Lung (tissue), 12 donors: Measurements from ENCODE around the gene CCDC34. TPM values are rescaled to one million over a fixed set of nuclear protein-coding genes. Genes with fewer than 3 reads are reported as not detected.
"Not testable (repeated sequence)": the region's sequence is repeated elsewhere in the genome, so short reads cannot be mapped to it uniquely, and the experiment has no call there.

Experiments
- ATAC-seq: fragments of 200-7000 bp; cut with Tn5 transposase; one replicate; pipeline ENCODE4 v1.9.1; 2020; ENCODE audit warnings: moderate number of reproducible peaks; ENCODE audit not compliant: insufficient read depth, low FRiP score
- DNase-seq, 3 donors: peaks; one replicate each; pipeline ENCODE4 v3.0.0-alpha.2; 2013 to 2017
- H3K27ac ChIP-seq, 2 donors: one replicate each; pipeline ENCODE4 v1.5.1; 2013; ENCODE audit warnings: mild to moderate bottlenecking in 2 of 2, moderate library complexity in 2 of 2, control low read depth in 1 of 2, inconsistent platforms in 1 of 2, low read depth in 1 of 2, low read length in 1 of 2
- H3K27me3 ChIP-seq, 3 donors: one replicate each; pipeline ENCODE4 v1.5.1; 2013; ENCODE audit warnings: low read length in 2 of 3; ENCODE audit not compliant: control insufficient read depth in 3 of 3, insufficient read depth in 3 of 3
- H3K36me3 ChIP-seq, 4 donors: one replicate each; pipeline ENCODE4 v1.5.1; 2013; ENCODE audit warnings: low read length in 4 of 4, mild to moderate bottlenecking in 1 of 4, moderate library complexity in 1 of 4; ENCODE audit not compliant: control insufficient read depth in 4 of 4, insufficient read depth in 4 of 4
- H3K4me1 ChIP-seq, 5 donors: one replicate each; pipeline ENCODE4 v1.5.1; 2013; ENCODE audit warnings: low read length in 5 of 5, mild to moderate bottlenecking in 2 of 5, moderate library complexity in 1 of 5; ENCODE audit not compliant: control insufficient read depth in 5 of 5, insufficient read depth in 5 of 5
- H3K4me3 ChIP-seq: one replicate; pipeline ENCODE4 v1.5.1; 2013; ENCODE audit warnings: mild to moderate bottlenecking, control low read depth, moderate library complexity
- H3K9ac ChIP-seq, 2 donors: one replicate each; pipeline ENCODE4 v1.5.1; 2013; ENCODE audit warnings: low read length in 2 of 2, control low read depth in 1 of 2; ENCODE audit not compliant: insufficient read depth in 1 of 2
- H3K9me3 ChIP-seq, 4 donors: one replicate each; pipeline ENCODE4 v1.5.1; 2013; ENCODE audit warnings: low read length in 3 of 4, mild to moderate bottlenecking in 1 of 4, moderate library complexity in 1 of 4; ENCODE audit not compliant: control insufficient read depth in 4 of 4, insufficient read depth in 3 of 4
- WGBS, 2 donors: extraction: QIAGEN DNeasy Blood & Tissue Kit; methylation state at CpG; one replicate each; pipeline ENCODE4 v1.1.7; 2013; 5-methylcytosine and 5-hydroxymethylcytosine counted together
- polyA plus RNA-seq, 2 donors: library from polyadenylated mRNA; stranded (reverse); fragments of 200-250 nt; gene quantifications; one replicate each; pipeline ENCODE4 v1.2.1, GENCODE V29; 2013
- total RNA-seq, 2 donors: library from RNA; depleted of rRNA in 1 of 2; stranded (reverse); fragments of >200 nt in 1 of 2; gene quantifications; one replicate each; pipeline ENCODE4 v1.2.1, GENCODE V29; 2014 to 2021
- TF ChIP-seq, protein P1 (sequence below): IDR thresholded peaks from 2 replicates; pipeline ENCODE4 v1.5.1; 2012; ENCODE audit warnings: mild to moderate bottlenecking; ENCODE audit errors: control extremely low read depth, extremely low read depth
- donor health status: control.
- donor health status: control.
- donor health status: Bipolar disorder and iron deficiency.
- donor health status: healthy.
- donor health status: DM: yes; HTN: yes; CAD: no.

Gene CCDC34
- total and polyA plus RNA-seq, 4 donors, result 2.3 to 4.0 (median 3.5) TPM

DNA sequence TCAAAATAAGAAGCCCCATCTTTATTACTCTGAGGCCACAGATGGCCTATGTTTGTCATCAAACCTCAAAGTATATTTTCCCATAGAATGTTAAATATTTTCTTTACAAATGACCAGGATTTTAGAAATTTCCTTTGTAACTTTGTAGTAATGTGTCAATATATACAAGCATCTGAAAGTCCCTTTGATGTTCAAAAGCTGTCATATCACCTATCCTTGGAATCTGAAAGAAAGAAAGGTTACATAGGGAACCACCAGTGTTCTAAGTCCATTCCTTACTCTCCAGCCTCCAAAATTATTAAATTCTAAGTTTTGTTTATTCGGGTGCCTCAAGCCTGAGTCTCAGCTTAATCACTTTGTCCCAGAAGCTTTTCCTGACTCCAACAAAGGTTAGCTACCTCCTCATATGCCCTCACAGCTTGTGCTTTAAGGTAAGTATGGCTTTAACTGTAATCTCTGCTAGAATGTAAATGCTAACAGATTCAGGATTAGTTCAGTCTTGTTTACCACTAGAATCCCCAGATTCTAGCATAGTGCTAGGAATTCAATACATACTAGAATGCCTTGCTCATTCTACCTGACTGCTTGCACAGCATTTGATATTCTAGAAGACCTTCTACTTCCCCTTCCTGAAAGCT lies 32.3 kb downstream of the CCDC34 start:
- ATAC-seq (no peak), DNase-seq (no peak)
- Histone ChIP-seq H3K4me1 (peaks cover 0 to 22% (median 0%) of the 10 kb centered on the region in 5 donors), H3K27me3 (no peaks in the 10 kb centered on the region), H3K27ac (no peak overlapping the region), H3K4me3 (no peak overlapping the region), H3K9me3 (no peaks in the 10 kb centered on the region), H3K9ac (no peak overlapping the region), H3K36me3 (peaks cover 0 to 2% (median 0%) of the 10 kb centered on the region in 4 donors)
- TF ChIP-seq, protein P1, sequence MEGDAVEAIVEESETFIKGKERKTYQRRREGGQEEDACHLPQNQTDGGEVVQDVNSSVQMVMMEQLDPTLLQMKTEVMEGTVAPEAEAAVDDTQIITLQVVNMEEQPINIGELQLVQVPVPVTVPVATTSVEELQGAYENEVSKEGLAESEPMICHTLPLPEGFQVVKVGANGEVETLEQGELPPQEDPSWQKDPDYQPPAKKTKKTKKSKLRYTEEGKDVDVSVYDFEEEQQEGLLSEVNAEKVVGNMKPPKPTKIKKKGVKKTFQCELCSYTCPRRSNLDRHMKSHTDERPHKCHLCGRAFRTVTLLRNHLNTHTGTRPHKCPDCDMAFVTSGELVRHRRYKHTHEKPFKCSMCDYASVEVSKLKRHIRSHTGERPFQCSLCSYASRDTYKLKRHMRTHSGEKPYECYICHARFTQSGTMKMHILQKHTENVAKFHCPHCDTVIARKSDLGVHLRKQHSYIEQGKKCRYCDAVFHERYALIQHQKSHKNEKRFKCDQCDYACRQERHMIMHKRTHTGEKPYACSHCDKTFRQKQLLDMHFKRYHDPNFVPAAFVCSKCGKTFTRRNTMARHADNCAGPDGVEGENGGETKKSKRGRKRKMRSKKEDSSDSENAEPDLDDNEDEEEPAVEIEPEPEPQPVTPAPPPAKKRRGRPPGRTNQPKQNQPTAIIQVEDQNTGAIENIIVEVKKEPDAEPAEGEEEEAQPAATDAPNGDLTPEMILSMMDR, result no peak
- WGBS, 2 donors, result 91% methylated on average over 1 of the region's 1 CpG

DNA sequence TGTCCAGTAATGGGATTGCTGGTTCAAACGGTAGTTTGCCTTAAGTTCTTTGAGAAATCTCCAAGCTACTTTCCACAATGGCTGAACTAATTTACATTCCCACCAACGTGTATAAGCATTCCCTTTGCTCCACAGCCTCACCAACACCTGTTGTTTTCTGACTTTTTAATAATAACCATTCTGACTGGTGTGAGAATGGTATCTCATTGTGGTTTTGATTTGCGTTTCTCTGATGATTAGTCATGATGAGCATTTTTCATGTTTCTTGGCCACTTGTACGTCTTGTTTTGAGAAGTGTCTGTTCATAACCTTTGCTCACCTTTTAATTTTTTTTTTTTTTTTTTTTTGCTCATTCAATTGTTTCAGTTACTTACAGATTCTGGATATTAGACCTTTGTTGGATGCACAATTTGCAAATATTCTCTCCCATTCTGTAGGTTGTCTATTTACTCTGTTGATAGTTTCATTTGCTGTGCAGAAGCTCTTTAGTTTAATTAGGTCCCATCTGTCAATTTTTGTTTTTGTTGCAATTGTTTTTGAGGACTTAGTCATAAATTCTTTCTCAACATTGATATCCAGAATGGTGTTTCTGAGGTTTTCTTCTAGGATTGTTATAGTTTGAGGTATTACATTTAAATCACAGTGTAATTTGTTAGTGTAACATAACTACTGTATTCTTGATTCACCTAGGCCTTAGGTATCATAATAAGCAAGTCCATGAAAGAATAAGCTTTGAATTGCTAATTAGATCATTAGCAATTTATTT lies 33.0 kb downstream of the CCDC34 start:
- H3K9ac ChIP-seq, result no peak overlapping the region
- peaks cover 0 to 22% (median 0%) of the 10 kb centered on the region in 5 donors for H3K4me1 ChIP-seq
- no peak overlapping the region for H3K4me3 ChIP-seq
- no peaks in the 10 kb centered on the region for H3K27me3 ChIP-seq
- H3K27ac ChIP-seq, result no peak overlapping the region
- peaks cover 0 to 2% (median 0%) of the 10 kb centered on the region in 4 donors for H3K36me3 ChIP-seq
- DNase-seq (no peak), ATAC-seq (no peak)
- TF ChIP-seq, protein P1, result no peak
- WGBS, 2 donors, result 91% methylated on average over 4 of the region's 4 CpGs
- no peaks in the 10 kb centered on the region for H3K9me3 ChIP-seq

DNA sequence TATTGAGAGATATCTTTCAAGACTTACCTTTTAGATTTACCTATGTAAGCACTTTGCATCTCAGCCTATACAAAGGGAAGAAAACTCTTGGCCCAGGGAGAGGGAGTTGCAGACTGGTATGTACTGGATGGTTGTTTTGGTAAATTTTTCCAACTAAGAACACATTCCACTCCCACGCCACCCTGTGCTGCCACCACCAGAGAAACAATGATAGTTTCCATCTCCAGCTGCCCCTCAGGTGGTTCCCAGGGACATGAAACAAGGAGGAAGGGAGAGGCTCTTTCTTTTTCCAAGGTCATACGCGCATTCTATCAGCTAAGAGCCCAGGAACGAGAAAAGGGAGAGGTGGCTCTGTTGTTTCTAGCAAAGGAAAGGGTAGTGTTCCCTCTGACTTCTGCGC lies 34.4 kb downstream of the CCDC34 start:
- TF ChIP-seq, protein P1, result no peak
- H3K9me3 ChIP-seq, result no peaks in the 10 kb centered on the region
- H3K4me3 ChIP-seq, result no peak overlapping the region
- no peak overlapping the region for H3K9ac ChIP-seq
- no peak for ATAC-seq
- no peaks in the 10 kb centered on the region for H3K27me3 ChIP-seq
- WGBS, 2 donors, result 94% methylated on average over 5 of the region's 5 CpGs
- no peak overlapping the region for H3K27ac ChIP-seq
- no peak for DNase-seq
- peaks cover 0 to 22% (median 0%) of the 10 kb centered on the region in 5 donors for H3K4me1 ChIP-seq
- peaks cover 0 to 2% (median 0%) of the 10 kb centered on the region in 4 donors for H3K36me3 ChIP-seq

DNA sequence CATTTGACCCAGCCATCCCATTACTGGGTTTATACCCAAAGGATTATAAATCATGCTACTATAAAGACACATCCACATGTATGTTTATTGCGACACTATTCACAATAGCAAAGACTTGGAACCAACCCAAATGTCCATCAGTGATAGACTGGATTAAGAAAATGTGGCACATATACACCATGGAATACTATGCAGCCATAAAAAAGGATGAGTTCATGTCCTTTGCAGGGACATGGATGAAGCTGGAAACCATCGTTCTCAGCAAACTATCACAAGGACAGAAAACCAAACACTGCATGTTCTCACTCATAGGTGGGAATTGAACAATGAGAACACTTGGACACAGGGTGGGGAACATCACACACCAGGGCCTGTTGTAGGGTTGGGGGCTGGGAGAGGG lies 36.0 kb downstream of the CCDC34 start:
- H3K9me3 ChIP-seq, H3K36me3 ChIP-seq, H3K9ac ChIP-seq, ATAC-seq, H3K4me3 ChIP-seq, H3K27ac ChIP-seq, H3K27me3 ChIP-seq, DNase-seq: not testable (repeated sequence)
- H3K4me1 ChIP-seq, result peaks cover 0 to 14% (median 0%) of the 10 kb centered on the region in 5 donors
- WGBS, 2 donors, result 94 to 96% methylated on average over 1 of the region's 2 CpGs

DNA sequence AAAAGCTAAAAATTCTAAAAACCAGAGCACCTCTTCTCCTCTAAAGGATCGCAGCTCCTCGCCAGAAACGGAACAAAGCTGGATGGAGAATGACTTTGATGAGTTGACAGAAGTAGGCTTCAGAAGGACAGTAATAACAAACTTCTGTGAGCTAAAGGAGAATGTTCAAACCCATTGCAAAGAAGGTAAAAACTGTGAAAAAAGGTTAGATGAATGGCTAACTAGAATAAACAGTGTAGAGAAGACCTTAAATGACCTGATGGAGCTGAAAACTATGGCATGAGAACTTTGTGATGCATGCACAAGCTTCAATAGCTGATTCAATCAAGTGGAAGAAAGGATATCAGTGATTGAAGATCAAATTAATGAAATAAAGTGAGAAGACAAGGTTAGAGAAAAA lies 40.8 kb downstream of the CCDC34 start:
- H3K27ac ChIP-seq, H3K27me3 ChIP-seq, H3K36me3 ChIP-seq, H3K4me1 ChIP-seq, H3K4me3 ChIP-seq, H3K9me3 ChIP-seq, ATAC-seq, H3K9ac ChIP-seq, DNase-seq: not testable (repeated sequence)
- 63 to 89% methylated on average over 3 of the region's 3 CpGs for WGBS, 2 donors

DNA sequence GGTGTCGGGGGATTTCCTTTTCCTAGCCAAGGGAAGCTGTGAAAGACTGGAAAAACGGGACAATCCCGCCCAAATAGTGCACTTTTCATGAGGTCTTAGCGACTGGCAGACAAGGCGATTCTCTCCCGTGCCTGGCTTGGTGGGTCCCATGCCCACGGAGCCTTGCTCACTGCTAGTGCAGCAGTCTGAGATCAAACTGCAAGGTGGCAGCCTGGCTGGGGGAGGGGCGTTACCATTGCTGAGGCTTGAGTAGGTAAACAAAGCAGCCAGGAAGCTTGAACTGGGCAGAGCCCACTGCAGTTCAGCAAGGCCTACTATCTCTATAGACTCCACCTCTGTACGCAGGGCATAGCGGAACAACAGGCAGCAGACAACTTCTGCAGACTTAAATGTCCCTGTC lies 41.7 kb downstream of the CCDC34 start:
- not testable (repeated sequence) for H3K9ac ChIP-seq, H3K4me3 ChIP-seq, H3K36me3 ChIP-seq, H3K27me3 ChIP-seq, DNase-seq, H3K27ac ChIP-seq, H3K4me1 ChIP-seq, ATAC-seq, H3K9me3 ChIP-seq
- WGBS, 2 donors, result 93 to 94% methylated on average over 10 of the region's 10 CpGs
